Ovary (tissue), 9 donors: Measurements from ENCODE around the gene LYPD3. TPM values are rescaled to one million over a fixed set of nuclear protein-coding genes. Genes with fewer than 3 reads are reported as not detected.

Source experiments
- DNase-seq, 5 donors: peaks; one replicate each; pipeline ENCODE4 v3.0.0-alpha.2; 2019 to 2020
- H3K27ac ChIP-seq, 2 donors: fragments of 200-600 bp; one replicate each; pipeline versions ENCODE4 v1.5.1 to v1.8.0; 2019 to 2022
- H3K27me3 ChIP-seq: fragments of 200-600 bp; one replicate; pipeline ENCODE4 v1.8.0; 2022
- H3K36me3 ChIP-seq: fragments of 200-600 bp; sonication (generic); one replicate; pipeline ENCODE4 v1.5.1; 2019
- H3K4me1 ChIP-seq: one replicate; pipeline ENCODE4 v1.8.1; 2013; ENCODE audit warnings: mild to moderate bottlenecking, moderate library complexity; ENCODE audit not compliant: insufficient read depth
- H3K4me3 ChIP-seq: fragments of 200-600 bp; sonication (generic); one replicate; pipeline ENCODE4 v1.5.1; 2017
- H3K9me3 ChIP-seq, 2 donors: fragments of 200-600 bp in 1 of 2; sonication (generic) in 1 of 2; one replicate each; pipeline versions ENCODE4 v1.5.1 to v1.8.1; 2013 to 2019; ENCODE audit warnings: mild to moderate bottlenecking in 1 of 2, moderate library complexity in 1 of 2
- EP300 ChIP-seq: sonication (generic); formaldehyde crosslinking; IDR thresholded peaks from one replicate; pipeline ENCODE4 v1.6.1; 2017; ENCODE audit warnings: antibody characterized with exemption
- POLR2A ChIP-seq: fragments of 450-650 bp; IDR thresholded peaks from one replicate; pipeline ENCODE4 v1.6.1; 2017; ENCODE audit warnings: antibody characterized with exemption, mild to moderate bottlenecking, moderate library complexity
- WGBS, 3 donors: extraction: QIAGEN DNeasy Blood & Tissue Kit in 1 of 3; methylation state at CpG; one replicate each; pipeline versions ENCODE4 v1.1.5 to v1.1.7; 2013 to 2017; 5-methylcytosine and 5-hydroxymethylcytosine counted together
- intact Hi-C, 4 donors: fragments of 100-400 bp; cut with DNase I; formaldehyde crosslinking; loops; one replicate each; pipeline versions ENCODE4 v1.11.0 to v1.15.1; 2022 to 2023
- polyA plus RNA-seq, 2 donors: library from polyadenylated mRNA; stranded (reverse); fragments of 200-250 nt in 1 of 2; fragments of 350-450 nt in 1 of 2; fragmentation: Illumina TruSeq in 1 of 2; extraction: RNeasy Lipid Tissue Mini Kit (QIAGEN cat#74804) in 1 of 2; gene quantifications; one replicate each; pipeline ENCODE4 v1.2.3, GENCODE V29; 2013 to 2014
- total RNA-seq, 7 donors: library from RNA; depleted of rRNA in 2 of 7; stranded (reverse); fragments of >200 nt in 2 of 7; fragmentation: NEBNext Ultra II Directional in 3 of 7; extraction: Animal tissue kit (Norgen Biotek cat#: 25700) in 3 of 7; gene quantifications; one replicate each; pipeline versions ENCODE4 v1.1.0 to v1.2.4, GENCODE V29; 2016 to 2023
- TF ChIP-seq, protein P1 (sequence below), 3 donors: fragments of 450-650 bp in 2 of 3; fragments of 200-600 bp in 1 of 3; IDR thresholded peaks; one replicate each; pipeline versions ENCODE4 v1.5.1 to v1.8.0; 2016 to 2022; ENCODE audit warnings: antibody characterized with exemption in 3 of 3, mild to moderate bottlenecking in 1 of 3
- donor health status: DM: no; HTN: no; CAD: no; lungs with moderate emphysema.
- donor health status: DM: no; HTN: no; CAD: no.
- donor health status: Bipolar disorder and iron deficiency.
- donor health status: DM: yes; HTN: yes; CAD: no.
- donor health status: DM: no; HTN: no; CAD: no.
- donor health status: DM: yes; HTN: yes; CAD: no.

Gene LYPD3
- total and polyA plus RNA-seq, 9 donors: 1.8 to 15.1 (median 4.0) TPM

DNA sequence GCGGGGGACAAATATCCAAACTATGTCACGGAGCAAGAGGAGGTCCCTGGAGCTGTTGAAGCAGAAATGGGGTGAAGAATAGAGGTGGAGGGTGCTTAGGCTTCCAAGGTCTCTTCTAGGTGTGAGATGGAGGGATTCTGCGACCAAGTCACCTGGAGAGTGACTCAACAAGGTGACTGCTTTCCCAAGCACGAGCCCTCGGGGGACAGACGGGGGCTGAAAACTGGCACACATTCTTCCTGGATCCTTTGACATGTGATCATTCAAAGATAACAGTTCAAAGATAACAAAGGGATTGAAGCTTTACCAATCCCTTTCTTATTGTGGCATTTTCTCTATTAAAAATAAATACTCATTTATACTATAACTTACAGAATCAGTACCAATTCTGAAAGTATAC lies 53.0 kb downstream of the LYPD3 start:
- TF ChIP-seq POLR2A (no peak), EP300 (no peak)
- TF ChIP-seq, protein P1, sequence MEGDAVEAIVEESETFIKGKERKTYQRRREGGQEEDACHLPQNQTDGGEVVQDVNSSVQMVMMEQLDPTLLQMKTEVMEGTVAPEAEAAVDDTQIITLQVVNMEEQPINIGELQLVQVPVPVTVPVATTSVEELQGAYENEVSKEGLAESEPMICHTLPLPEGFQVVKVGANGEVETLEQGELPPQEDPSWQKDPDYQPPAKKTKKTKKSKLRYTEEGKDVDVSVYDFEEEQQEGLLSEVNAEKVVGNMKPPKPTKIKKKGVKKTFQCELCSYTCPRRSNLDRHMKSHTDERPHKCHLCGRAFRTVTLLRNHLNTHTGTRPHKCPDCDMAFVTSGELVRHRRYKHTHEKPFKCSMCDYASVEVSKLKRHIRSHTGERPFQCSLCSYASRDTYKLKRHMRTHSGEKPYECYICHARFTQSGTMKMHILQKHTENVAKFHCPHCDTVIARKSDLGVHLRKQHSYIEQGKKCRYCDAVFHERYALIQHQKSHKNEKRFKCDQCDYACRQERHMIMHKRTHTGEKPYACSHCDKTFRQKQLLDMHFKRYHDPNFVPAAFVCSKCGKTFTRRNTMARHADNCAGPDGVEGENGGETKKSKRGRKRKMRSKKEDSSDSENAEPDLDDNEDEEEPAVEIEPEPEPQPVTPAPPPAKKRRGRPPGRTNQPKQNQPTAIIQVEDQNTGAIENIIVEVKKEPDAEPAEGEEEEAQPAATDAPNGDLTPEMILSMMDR (IDR thresholded peaks at IDR 0.05): no peak
- WGBS, 3 donors: 77 to 87% (median 83%) methylated on average over 6 of the region's 6 CpGs
- Histone ChIP-seq H3K27me3 (no peaks in the 10 kb centered on the region), H3K4me1 (no peaks in the 10 kb centered on the region), H3K9me3 (no peaks in the 10 kb centered on the region), H3K36me3 (no peaks in the 10 kb centered on the region), H3K4me3 (no peak overlapping the region), H3K27ac (no peak overlapping the region)
- intact Hi-C loops: no loop called here
- no peak for DNase-seq

Other genes with a start within 250 kb of the LYPD3 start
- not detected for gene PSG9, start 196.1 kb downstream of the LYPD3 start, total RNA-seq
- not detected for gene PSG9, start 196.1 kb downstream of the LYPD3 start, polyA plus RNA-seq
- gene CD177, start 111.9 kb downstream of the LYPD3 start, total RNA-seq: under 1 TPM in 4 of 7 donors, not detected in 3; 0.12 to 0.55 (median 0.18) TPM
- gene CD177, start 111.9 kb downstream of the LYPD3 start, polyA plus RNA-seq: under 1 TPM; 0.06 to 0.82 TPM
- not detected for gene TEX101, start 50.7 kb downstream of the LYPD3 start, total RNA-seq
- gene TEX101, start 50.7 kb downstream of the LYPD3 start, polyA plus RNA-seq: not detected
- gene PHLDB3, start 39.1 kb upstream of the LYPD3 start, total RNA-seq: 10 to 100 TPM; 14.5 to 29.7 (median 21.8) TPM
- gene PHLDB3, start 39.1 kb upstream of the LYPD3 start, polyA plus RNA-seq: 10 to 100 TPM in 1 of 2 donors, 1 to 10 TPM in 1; 1.4 to 14.7 TPM
- 10 to 100 TPM; 16.1 to 28.5 (median 22.5) TPM for gene ETHE1, start 61.6 kb upstream of the LYPD3 start, total RNA-seq
- gene ETHE1, start 61.6 kb upstream of the LYPD3 start, polyA plus RNA-seq: 10 to 100 TPM; 25.0 to 28.7 TPM
- 1 to 10 TPM; 1.3 to 5.9 (median 3.9) TPM for gene ZNF575, start 67.6 kb upstream of the LYPD3 start, total RNA-seq
- gene ZNF575, start 67.6 kb upstream of the LYPD3 start, polyA plus RNA-seq: 1 to 10 TPM; 1.2 to 1.7 TPM
- gene XRCC1, start 109.9 kb upstream of the LYPD3 start, total RNA-seq: 10 to 100 TPM; 19.0 to 39.9 (median 28.4) TPM
- 10 to 100 TPM; 16.8 to 37.7 TPM for gene XRCC1, start 109.9 kb upstream of the LYPD3 start, polyA plus RNA-seq
- 10 to 100 TPM; 10.6 to 22.3 (median 17.7) TPM for gene PINLYP, start 110.2 kb upstream of the LYPD3 start, total RNA-seq
- gene PINLYP, start 110.2 kb upstream of the LYPD3 start, polyA plus RNA-seq: 10 to 100 TPM; 25.5 to 29.9 TPM
- 10 to 100 TPM; 11.6 to 25.8 (median 19.8) TPM for gene IRGQ, start 130.5 kb upstream of the LYPD3 start, total RNA-seq
- gene IRGQ, start 130.5 kb upstream of the LYPD3 start, polyA plus RNA-seq: 10 to 100 TPM in 1 of 2 donors, 1 to 10 TPM in 1; 5.4 to 10.5 TPM
- gene ZNF576, start 131.0 kb upstream of the LYPD3 start, total RNA-seq: 10 to 100 TPM; 11.5 to 22.4 (median 16.9) TPM
- gene ZNF576, start 131.0 kb upstream of the LYPD3 start, polyA plus RNA-seq: 10 to 100 TPM in 1 of 2 donors, 1 to 10 TPM in 1; 8.6 to 16.6 TPM
- under 1 TPM; 0.10 to 0.73 (median 0.33) TPM for gene SRRM5, start 146.5 kb upstream of the LYPD3 start, total RNA-seq
- gene SRRM5, start 146.5 kb upstream of the LYPD3 start, polyA plus RNA-seq: under 1 TPM; 0.25 to 0.50 TPM
- gene ZNF428, start 154.0 kb upstream of the LYPD3 start, total RNA-seq: 10 to 100 TPM; 30.0 to 69.0 (median 43.1) TPM
- gene ZNF428, start 154.0 kb upstream of the LYPD3 start, polyA plus RNA-seq: 10 to 100 TPM; 11.6 to 59.0 TPM
- gene CADM4, start 174.2 kb upstream of the LYPD3 start, total RNA-seq: 10 to 100 TPM in 6 of 7 donors, 1 to 10 TPM in 1; 8.2 to 24.3 (median 11.3) TPM
- 10 to 100 TPM in 1 of 2 donors, 1 to 10 TPM in 1; 6.2 to 17.8 TPM for gene CADM4, start 174.2 kb upstream of the LYPD3 start, polyA plus RNA-seq
- gene PLAUR, start 204.6 kb upstream of the LYPD3 start, total RNA-seq: 100 to 1,000 TPM in 1 of 7 donors, 10 to 100 TPM in 5, 1 to 10 TPM in 1; 9.4 to 112 (median 22.1) TPM
- gene PLAUR, start 204.6 kb upstream of the LYPD3 start, polyA plus RNA-seq: 10 to 100 TPM in 1 of 2 donors, 1 to 10 TPM in 1; 9.5 to 13.4 TPM